CD4-positive, alpha-beta T cell (primary cell): Measurements from ENCODE around the gene CGNL1. TPM values are rescaled to one million over a fixed set of nuclear protein-coding genes. Genes with fewer than 3 reads are reported as not detected.

Experiments used
- ATAC-seq: fragments of 200-7000 bp; cut with Tn5 transposase; one replicate; pipeline ENCODE4 v1.10.0; 2022; ENCODE audit warnings: mild to moderate bottlenecking; ENCODE audit not compliant: poor library complexity
- CTCF ChIA-PET: fragments of 350-600 bp; sonication (Branson Sonifier 250); formaldehyde crosslinking; loops from one replicate; lab custom pipeline; 2021; ENCODE audit warnings: antibody characterized with exemption, inconsistent platforms; lab: Charles Lee
- POLR2A ChIA-PET: fragments of 350-600 bp; sonication (Branson Sonifier 250); formaldehyde crosslinking; loops from one replicate; lab custom pipeline; 2021; ENCODE audit warnings: antibody characterized with exemption, inconsistent platforms; lab: Charles Lee
- DNase-seq, 14 experiments: peaks; one replicate each; pipeline ENCODE4 v3.0.0-alpha.2; 2013 to 2020; ENCODE audit warnings: mixed read lengths in 2 of 14
- H3K27ac ChIP-seq, 2 donors: one replicate each; pipeline versions ENCODE4 v1.5.1 to v1.7.0; 2013; ENCODE audit warnings: low read length in 2 of 2, low read depth in 1 of 2, mild to moderate bottlenecking in 1 of 2
- H3K27me3 ChIP-seq, 2 experiments: 1 replicate in 1 of 2; 2 replicates in 1 of 2; pipeline versions ENCODE4 v1.6.1 to v1.7.0; 2013; ENCODE audit warnings: low read length in 2 of 2, control low read depth in 1 of 2, mild to moderate bottlenecking in 1 of 2, moderate library complexity in 1 of 2; ENCODE audit not compliant: insufficient read depth in 2 of 2, control insufficient read depth in 1 of 2
- H3K36me3 ChIP-seq: one replicate; pipeline ENCODE4 v1.6.1; 2013; ENCODE audit warnings: low read length, control low read depth; ENCODE audit not compliant: insufficient read depth
- H3K4me1 ChIP-seq: one replicate; pipeline ENCODE4 v1.6.1; 2013; ENCODE audit warnings: low read length, control low read depth; ENCODE audit not compliant: insufficient read depth
- H3K4me3 ChIP-seq: one replicate; pipeline ENCODE4 v1.5.1; 2013; ENCODE audit warnings: mild to moderate bottlenecking, low read length, moderate library complexity
- H3K9me3 ChIP-seq, 2 experiments: 1 replicate in 1 of 2; 2 replicates in 1 of 2; pipeline versions ENCODE4 v1.6.1 to v1.7.0; 2013; ENCODE audit warnings: low read length in 2 of 2, mild to moderate bottlenecking in 2 of 2, control low read depth in 1 of 2, moderate library complexity in 1 of 2; ENCODE audit not compliant: control insufficient read depth in 1 of 2, insufficient read depth in 1 of 2
- H3K27ac Mint-ChIP-seq: one replicate; pipeline ENCODE4 v1.8.0; 2020; ENCODE audit warnings: mixed read lengths
- H3K27me3 Mint-ChIP-seq: one replicate; pipeline ENCODE4 v1.8.0; 2021; ENCODE audit warnings: mixed read lengths
- H3K36me3 Mint-ChIP-seq: one replicate; pipeline ENCODE4 v1.8.0; 2021; ENCODE audit warnings: low read depth, mixed read lengths
- H3K4me1 Mint-ChIP-seq: one replicate; pipeline ENCODE4 v1.8.0; 2021; ENCODE audit warnings: low read depth, mixed read lengths
- H3K4me3 Mint-ChIP-seq: one replicate; pipeline ENCODE4 v1.8.0; 2020; ENCODE audit warnings: mild to moderate bottlenecking, mixed read lengths
- H3K9me3 Mint-ChIP-seq: one replicate; pipeline ENCODE4 v1.8.0; 2020; ENCODE audit warnings: mixed read lengths
- CTCF ChIP-seq: fragments of 200-600 bp; IDR thresholded peaks from one replicate; pipeline ENCODE4 v1.8.0; 2022; ENCODE audit warnings: antibody characterized with exemption, mild to moderate bottlenecking
- intact Hi-C, 2 experiments: fragments of 100-400 bp; cut with DNase I in 1 of 2; cut with micrococcal nuclease in 1 of 2; formaldehyde crosslinking; loops; one replicate each; pipeline versions ENCODE4 v1.15.1 to v1.9.0; 2023 to 2025; cut with DNase I, micrococcal nuclease
- total RNA-seq, 174 experiments: library from RNA in 2 of 174; stranded (reverse) in 2 of 174; gene quantifications; one replicate each; pipeline ENCODE4 v1.2.3 and lab custom pipeline; 2021 to 2026

The CGNL1 gene
- total RNA-seq, 2 experiments from 2014 or later: not detected

- Histone ChIP-seq H3K4me3 (no peak overlapping the region), H3K36me3 (no peaks in the 10 kb centered on the region), H3K4me1 (no peaks in the 10 kb centered on the region), H3K27me3 (peaks cover 39 to 54% of the 10 kb centered on the region in 2 experiments), H3K9me3 (peaks cover 0 to 5% of the 10 kb centered on the region in 2 experiments), H3K27ac (no peak overlapping the region)
- no peak overlapping the region for H3K27ac Mint-ChIP-seq
- no peak for ATAC-seq
- no peak for DNase-seq
- H3K36me3 Mint-ChIP-seq: no peaks in the 10 kb centered on the region
- no peak overlapping the region for H3K4me3 Mint-ChIP-seq
- no peaks in the 10 kb centered on the region for H3K9me3 Mint-ChIP-seq
- peaks cover 13% of the 10 kb centered on the region for H3K4me1 Mint-ChIP-seq
- CTCF ChIA-PET: no interaction called here
- intact Hi-C loops: no loop called here
- peaks cover 53% of the 10 kb centered on the region for H3K27me3 Mint-ChIP-seq
- no peak for TF ChIP-seq CTCF
- POLR2A ChIA-PET: no interaction called here
Observed at GRCh38 chr15:57373882-57374276, 2.4 kb upstream of the CGNL1 start.

DNA sequence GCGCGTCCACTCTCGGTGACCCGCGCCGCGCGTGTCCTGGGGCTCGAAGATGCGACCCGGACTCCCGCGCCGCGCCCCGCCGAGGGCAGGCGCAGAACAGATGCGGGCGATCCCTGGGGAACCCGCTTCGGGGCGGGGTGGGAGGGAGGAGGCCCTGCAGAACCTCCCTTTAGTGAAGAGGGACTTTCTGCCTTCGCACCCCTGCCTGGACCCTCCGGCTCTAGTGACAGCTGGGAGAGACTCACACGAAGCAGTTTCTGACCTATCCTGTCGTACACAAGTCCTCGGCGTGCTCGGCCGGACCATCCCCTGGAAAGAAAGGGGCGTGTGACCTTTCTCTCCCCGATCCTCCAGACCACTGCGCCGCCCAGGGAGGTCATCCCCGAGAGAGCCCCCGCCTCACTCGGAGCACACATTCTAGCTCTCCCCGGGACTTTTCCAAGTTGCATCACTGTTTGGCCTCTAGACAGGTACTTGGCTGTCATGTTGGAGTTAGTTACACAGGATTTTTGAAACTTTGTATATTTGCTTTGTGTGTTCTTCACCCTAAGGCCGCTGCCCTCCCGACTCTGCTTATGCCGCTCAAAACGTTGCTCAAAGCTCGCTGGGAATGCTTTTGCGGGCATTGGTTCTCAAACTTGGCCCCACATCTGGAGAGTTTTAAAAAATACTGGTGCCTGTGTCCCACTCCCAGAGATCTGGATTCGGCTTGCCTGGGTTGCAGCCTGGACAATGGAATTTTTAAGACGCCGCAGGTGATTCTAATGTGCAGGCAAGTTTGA is 582 bp downstream of the CGNL1 start:
- no peak overlapping the region for H3K27ac ChIP-seq
- peaks cover 71% of the 10 kb centered on the region for H3K27me3 Mint-ChIP-seq
- H3K9me3 ChIP-seq: peaks cover 0 to 5% of the 10 kb centered on the region in 2 experiments
- no peak overlapping the region for H3K27ac Mint-ChIP-seq
- H3K4me3 Mint-ChIP-seq: peak overlapping the region; percentile 20
- peaks cover 13% of the 10 kb centered on the region for H3K4me1 Mint-ChIP-seq
- H3K4me1 ChIP-seq: no peaks in the 10 kb centered on the region
- H3K4me3 ChIP-seq: no peak overlapping the region
- ATAC-seq (no peak), DNase-seq (no peak)
- intact Hi-C loops: no loop called here
- CTCF ChIA-PET: no interaction called here
- no peaks in the 10 kb centered on the region for H3K36me3 Mint-ChIP-seq
- H3K36me3 ChIP-seq: no peaks in the 10 kb centered on the region
- no peaks in the 10 kb centered on the region for H3K9me3 Mint-ChIP-seq
- TF ChIP-seq CTCF: no peak
- POLR2A ChIA-PET: no interaction called here
- peaks cover 43 to 72% of the 10 kb centered on the region in 2 experiments for H3K27me3 ChIP-seq

GRCh38 chr15:57377478-57377847 is 1.2 kb downstream of the CGNL1 start:
- Mint-ChIP-seq H3K4me3 (peak overlapping the region; percentile 20), H3K4me1 (peaks cover 13% of the 10 kb centered on the region), H3K27ac (no peak overlapping the region), H3K27me3 (peaks cover 76% of the 10 kb centered on the region), H3K36me3 (no peaks in the 10 kb centered on the region), H3K9me3 (no peaks in the 10 kb centered on the region)
- no peaks in the 10 kb centered on the region for H3K36me3 ChIP-seq
- H3K27me3 ChIP-seq: peaks cover 41 to 72% of the 10 kb centered on the region in 2 experiments
- H3K4me1 ChIP-seq: no peaks in the 10 kb centered on the region
- peaks cover 0 to 5% of the 10 kb centered on the region in 2 experiments for H3K9me3 ChIP-seq
- ChIA-PET CTCF (no interaction called here), POLR2A (no interaction called here)
- intact Hi-C loops: no loop called here
- H3K4me3 ChIP-seq: no peak overlapping the region
- no peak for TF ChIP-seq CTCF
- ATAC-seq (no peak), DNase-seq (no peak)
- no peak overlapping the region for H3K27ac ChIP-seq
